K562 (cell line): ENCODE data around the gene FGF21. TPM values are rescaled to one million over a fixed set of nuclear protein-coding genes. Genes with fewer than 3 reads are reported as not detected.

ENCODE experiments used
- ETV5 ChIP-seq: sonication (generic); formaldehyde crosslinking; IDR thresholded peaks from 2 replicates; pipeline ENCODE4 v1.4.0; 2020; ENCODE audit warnings: low read depth, mild to moderate bottlenecking, missing genetic modification reagents
- GTF2E2 ChIP-seq: fragments of 200-800 bp; sonication (Bioruptor generic); IDR thresholded peaks from 2 replicates; pipeline ENCODE4 v1.6.1; 2016; ENCODE audit warnings: missing genetic modification characterization, missing compliant biosample characterization
- HDAC8 ChIP-seq: fragments of 450-650 bp; IDR thresholded peaks from 2 replicates; pipeline ENCODE4 v1.6.1; 2016; ENCODE audit warnings: mild to moderate bottlenecking, missing genetic modification characterization, moderate library complexity, missing compliant biosample characterization
- HOXB6 ChIP-seq: fragments of 250-450 bp; sonication (Bioruptor Pico); IDR thresholded peaks from 2 replicates; pipeline ENCODE4 v1.5.1; 2022; ENCODE audit warnings: mild to moderate bottlenecking, borderline replicate concordance
- IFI16 ChIP-seq: fragments of 250-450 bp; sonication (Bioruptor Pico); IDR thresholded peaks from 2 replicates; pipeline ENCODE4 v2.1.2; 2022; ENCODE audit warnings: mild to moderate bottlenecking, inconsistent platforms
- NFE2L1 ChIP-seq: fragments of 450-650 bp; IDR thresholded peaks from 2 replicates; pipeline ENCODE4 v1.6.1; 2016; ENCODE audit warnings: missing genetic modification characterization, low read depth, mild to moderate bottlenecking, missing compliant biosample characterization, moderate library complexity, borderline replicate concordance
- SIN3A ChIP-seq, 2 experiments: fragments of 150-350 bp in 1 of 2; IDR thresholded peaks; 2 replicates each; pipeline ENCODE4 v1.6.1; 2011 to 2016; ENCODE audit warnings: borderline replicate concordance in 2 of 2, low read depth in 2 of 2, low read length in 2 of 2, mild to moderate bottlenecking in 2 of 2, moderate library complexity in 2 of 2; ENCODE audit not compliant: control insufficient read depth in 1 of 2
- ZBTB8A ChIP-seq: fragments of 450-650 bp; IDR thresholded peaks from 2 replicates; pipeline ENCODE4 v1.6.1; 2018; ENCODE audit warnings: mild to moderate bottlenecking, moderate library complexity; ENCODE audit not compliant: partially characterized antibody
- ZNF12 ChIP-seq: sonication (generic); formaldehyde crosslinking; IDR thresholded peaks from 2 replicates; pipeline ENCODE4 v1.4.0; 2020; ENCODE audit warnings: mild to moderate bottlenecking, missing genetic modification reagents
- polyA plus RNA-seq, 8 experiments: library from polyadenylated mRNA; depleted of rRNA in 4 of 8; stranded (reverse) in 5 of 8; unstranded in 3 of 8; fragments of >200 nt; fragmentation: Nextera tagmentation in 2 of 8; fragmentation: Illumina TruSeq in 1 of 8; extraction: Ambion mirVana in 2 of 8; extraction: Trizol in 1 of 8; gene quantifications; 2 replicates each; pipeline versions ENCODE4 v1.2.1 to v1.2.3, GENCODE V29; 2011 to 2014; ENCODE audit warnings: inconsistent platforms in 1 of 8, missing spikeins in 1 of 8
- total RNA-seq, 7 experiments: library from RNA; depleted of rRNA in 6 of 7; stranded (reverse); fragments of >200 nt in 6 of 7; fragmentation: Illumina TruSeq in 2 of 7; extraction: Trizol in 2 of 7; gene quantifications; 2 replicates each; pipeline versions ENCODE4 v1.2.1 to v1.2.3, GENCODE V29; 2011 to 2021; ENCODE audit warnings: low replicate concordance in 1 of 7
- TF ChIP-seq, protein P1 (sequence below): fragments of 250-450 bp; sonication (Bioruptor Pico); IDR thresholded peaks from 2 replicates; pipeline ENCODE4 v1.4.0; 2020; ENCODE audit warnings: mild to moderate bottlenecking, moderate library complexity, borderline replicate concordance
- TF ChIP-seq, protein P2 (sequence below): fragments of 250-450 bp; sonication (Bioruptor Pico); IDR thresholded peaks from 2 replicates; pipeline ENCODE4 v1.4.0; 2020
- TF ChIP-seq, protein P3 (sequence below): fragments of 200-800 bp; sonication (Bioruptor generic); IDR thresholded peaks from 2 replicates; pipeline ENCODE4 v1.6.1; 2017; ENCODE audit warnings: missing genetic modification characterization, missing compliant biosample characterization
- TF ChIP-seq, protein P4 (sequence below): fragments of 250-450 bp; sonication (Bioruptor Pico); IDR thresholded peaks from 2 replicates; pipeline ENCODE4 v1.4.0; 2020; ENCODE audit warnings: mild to moderate bottlenecking

Gene FGF21
- total and polyA plus RNA-seq, 9 of the 15 experiments (the other 6 are each of a cell fraction or from before 2014, with no cell fraction given): 0.04 to 0.77 (median 0.09) TPM; not detected in 6

DNA sequence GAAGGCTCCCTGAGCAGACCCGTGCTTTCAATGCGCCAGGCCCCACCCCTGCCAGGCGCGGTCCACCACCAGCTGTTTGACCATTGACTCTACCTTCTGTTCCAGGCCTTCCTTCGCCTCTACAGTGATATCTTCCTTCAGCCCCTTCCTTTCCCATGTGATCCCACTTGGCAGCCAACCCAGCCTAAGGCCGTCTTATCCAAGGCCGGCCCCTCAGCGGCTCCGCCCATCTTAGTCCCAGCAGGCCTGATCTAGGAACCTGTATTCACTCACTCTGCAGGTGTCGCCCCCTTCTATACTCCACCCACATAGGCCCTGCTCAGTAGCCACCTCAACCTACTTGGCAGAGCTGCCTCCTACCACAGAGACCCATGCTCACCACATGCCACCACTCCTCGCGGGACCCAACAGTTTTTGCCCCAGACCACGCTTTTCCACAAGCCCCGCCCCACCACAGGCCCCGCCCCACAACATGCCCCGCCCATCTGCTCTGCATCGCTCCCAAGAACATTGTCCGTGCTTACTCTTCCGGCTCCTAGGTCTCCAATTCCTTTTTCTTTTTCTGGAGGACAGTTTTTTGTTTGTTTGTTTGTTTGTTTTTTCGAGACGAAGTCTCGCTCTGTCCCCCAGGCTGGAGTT is 17.8 kb upstream of the FGF21 start (continued):
- TF ChIP-seq, protein P1, sequence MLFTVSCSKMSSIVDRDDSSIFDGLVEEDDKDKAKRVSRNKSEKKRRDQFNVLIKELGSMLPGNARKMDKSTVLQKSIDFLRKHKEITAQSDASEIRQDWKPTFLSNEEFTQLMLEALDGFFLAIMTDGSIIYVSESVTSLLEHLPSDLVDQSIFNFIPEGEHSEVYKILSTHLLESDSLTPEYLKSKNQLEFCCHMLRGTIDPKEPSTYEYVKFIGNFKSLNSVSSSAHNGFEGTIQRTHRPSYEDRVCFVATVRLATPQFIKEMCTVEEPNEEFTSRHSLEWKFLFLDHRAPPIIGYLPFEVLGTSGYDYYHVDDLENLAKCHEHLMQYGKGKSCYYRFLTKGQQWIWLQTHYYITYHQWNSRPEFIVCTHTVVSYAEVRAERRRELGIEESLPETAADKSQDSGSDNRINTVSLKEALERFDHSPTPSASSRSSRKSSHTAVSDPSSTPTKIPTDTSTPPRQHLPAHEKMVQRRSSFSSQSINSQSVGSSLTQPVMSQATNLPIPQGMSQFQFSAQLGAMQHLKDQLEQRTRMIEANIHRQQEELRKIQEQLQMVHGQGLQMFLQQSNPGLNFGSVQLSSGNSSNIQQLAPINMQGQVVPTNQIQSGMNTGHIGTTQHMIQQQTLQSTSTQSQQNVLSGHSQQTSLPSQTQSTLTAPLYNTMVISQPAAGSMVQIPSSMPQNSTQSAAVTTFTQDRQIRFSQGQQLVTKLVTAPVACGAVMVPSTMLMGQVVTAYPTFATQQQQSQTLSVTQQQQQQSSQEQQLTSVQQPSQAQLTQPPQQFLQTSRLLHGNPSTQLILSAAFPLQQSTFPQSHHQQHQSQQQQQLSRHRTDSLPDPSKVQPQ (CRISPR knock-in tag): no peak
- no peak for TF ChIP-seq ZBTB8A
- TF ChIP-seq, protein P2, sequence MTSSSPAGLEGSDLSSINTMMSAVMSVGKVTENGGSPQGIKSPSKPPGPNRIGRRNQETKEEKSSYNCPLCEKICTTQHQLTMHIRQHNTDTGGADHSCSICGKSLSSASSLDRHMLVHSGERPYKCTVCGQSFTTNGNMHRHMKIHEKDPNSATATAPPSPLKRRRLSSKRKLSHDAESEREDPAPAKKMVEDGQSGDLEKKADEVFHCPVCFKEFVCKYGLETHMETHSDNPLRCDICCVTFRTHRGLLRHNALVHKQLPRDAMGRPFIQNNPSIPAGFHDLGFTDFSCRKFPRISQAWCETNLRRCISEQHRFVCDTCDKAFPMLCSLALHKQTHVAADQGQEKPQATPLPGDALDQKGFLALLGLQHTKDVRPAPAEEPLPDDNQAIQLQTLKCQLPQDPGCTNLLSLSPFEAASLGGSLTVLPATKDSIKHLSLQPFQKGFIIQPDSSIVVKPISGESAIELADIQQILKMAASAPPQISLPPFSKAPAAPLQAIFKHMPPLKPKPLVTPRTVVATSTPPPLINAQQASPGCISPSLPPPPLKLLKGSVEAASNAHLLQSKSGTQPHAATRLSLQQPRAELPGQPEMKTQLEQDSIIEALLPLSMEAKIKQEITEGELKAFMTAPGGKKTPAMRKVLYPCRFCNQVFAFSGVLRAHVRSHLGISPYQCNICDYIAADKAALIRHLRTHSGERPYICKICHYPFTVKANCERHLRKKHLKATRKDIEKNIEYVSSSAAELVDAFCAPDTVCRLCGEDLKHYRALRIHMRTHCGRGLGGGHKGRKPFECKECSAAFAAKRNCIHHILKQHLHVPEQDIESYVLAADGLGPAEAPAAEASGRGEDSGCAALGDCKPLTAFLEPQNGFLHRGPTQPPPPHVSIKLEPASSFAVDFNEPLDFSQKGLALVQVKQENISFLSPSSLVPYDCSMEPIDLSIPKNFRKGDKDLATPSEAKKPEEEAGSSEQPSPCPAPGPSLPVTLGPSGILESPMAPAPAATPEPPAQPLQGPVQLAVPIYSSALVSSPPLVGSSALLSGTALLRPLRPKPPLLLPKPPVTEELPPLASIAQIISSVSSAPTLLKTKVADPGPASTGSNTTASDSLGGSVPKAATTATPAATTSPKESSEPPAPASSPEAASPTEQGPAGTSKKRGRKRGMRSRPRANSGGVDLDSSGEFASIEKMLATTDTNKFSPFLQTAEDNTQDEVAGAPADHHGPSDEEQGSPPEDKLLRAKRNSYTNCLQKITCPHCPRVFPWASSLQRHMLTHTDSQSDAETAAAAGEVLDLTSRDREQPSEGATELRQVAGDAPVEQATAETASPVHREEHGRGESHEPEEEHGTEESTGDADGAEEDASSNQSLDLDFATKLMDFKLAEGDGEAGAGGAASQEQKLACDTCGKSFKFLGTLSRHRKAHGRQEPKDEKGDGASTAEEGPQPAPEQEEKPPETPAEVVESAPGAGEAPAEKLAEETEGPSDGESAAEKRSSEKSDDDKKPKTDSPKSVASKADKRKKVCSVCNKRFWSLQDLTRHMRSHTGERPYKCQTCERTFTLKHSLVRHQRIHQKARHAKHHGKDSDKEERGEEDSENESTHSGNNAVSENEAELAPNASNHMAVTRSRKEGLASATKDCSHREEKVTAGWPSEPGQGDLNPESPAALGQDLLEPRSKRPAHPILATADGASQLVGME (CRISPR knock-in tag): no peak
- no peak for TF ChIP-seq NFE2L1 (tag)
- peak; percentile 9 to 66; a peak in 3 of 4 replicates for TF ChIP-seq SIN3A (IDR thresholded peaks at IDR 0.05; ENCODE audit: borderline replicate concordance in 2 of 2, control insufficient read depth in 1 of 2, low read depth in 2 of 2, low read length in 2 of 2)
- TF ChIP-seq, protein P3, sequence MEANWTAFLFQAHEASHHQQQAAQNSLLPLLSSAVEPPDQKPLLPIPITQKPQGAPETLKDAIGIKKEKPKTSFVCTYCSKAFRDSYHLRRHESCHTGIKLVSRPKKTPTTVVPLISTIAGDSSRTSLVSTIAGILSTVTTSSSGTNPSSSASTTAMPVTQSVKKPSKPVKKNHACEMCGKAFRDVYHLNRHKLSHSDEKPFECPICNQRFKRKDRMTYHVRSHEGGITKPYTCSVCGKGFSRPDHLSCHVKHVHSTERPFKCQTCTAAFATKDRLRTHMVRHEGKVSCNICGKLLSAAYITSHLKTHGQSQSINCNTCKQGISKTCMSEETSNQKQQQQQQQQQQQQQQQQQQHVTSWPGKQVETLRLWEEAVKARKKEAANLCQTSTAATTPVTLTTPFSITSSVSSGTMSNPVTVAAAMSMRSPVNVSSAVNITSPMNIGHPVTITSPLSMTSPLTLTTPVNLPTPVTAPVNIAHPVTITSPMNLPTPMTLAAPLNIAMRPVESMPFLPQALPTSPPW: peak; percentile 33; the same call in 1 of the 2 replicates
- TF ChIP-seq HDAC8 (tag): no peak
- no peak for TF ChIP-seq HOXB6 (CRISPR knock-in tag)
- no peak for TF ChIP-seq GTF2E2 (tag)
- TF ChIP-seq ZNF12 (CRISPR knock-in tag): no peak
- TF ChIP-seq IFI16 (CRISPR knock-in tag): no peak
- TF ChIP-seq, protein P4, sequence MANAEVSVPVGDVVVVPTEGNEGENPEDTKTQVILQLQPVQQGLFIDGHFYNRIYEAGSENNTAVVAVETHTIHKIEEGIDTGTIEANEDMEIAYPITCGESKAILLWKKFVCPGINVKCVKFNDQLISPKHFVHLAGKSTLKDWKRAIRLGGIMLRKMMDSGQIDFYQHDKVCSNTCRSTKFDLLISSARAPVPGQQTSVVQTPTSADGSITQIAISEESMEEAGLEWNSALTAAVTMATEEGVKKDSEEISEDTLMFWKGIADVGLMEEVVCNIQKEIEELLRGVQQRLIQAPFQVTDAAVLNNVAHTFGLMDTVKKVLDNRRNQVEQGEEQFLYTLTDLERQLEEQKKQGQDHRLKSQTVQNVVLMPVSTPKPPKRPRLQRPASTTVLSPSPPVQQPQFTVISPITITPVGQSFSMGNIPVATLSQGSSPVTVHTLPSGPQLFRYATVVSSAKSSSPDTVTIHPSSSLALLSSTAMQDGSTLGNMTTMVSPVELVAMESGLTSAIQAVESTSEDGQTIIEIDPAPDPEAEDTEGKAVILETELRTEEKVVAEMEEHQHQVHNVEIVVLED (CRISPR knock-in tag): no peak
- TF ChIP-seq ETV5 (CRISPR knock-in tag): no peak
